SU-DHL-6 (cell line): ENCODE results near the gene DAPK1.

ENCODE experiments used
- CTCF ChIP-seq: fragments of 200-600 bp; sonication (generic); IDR thresholded peaks from one replicate; pipeline ENCODE4 v1.5.1; 2017; ENCODE audit warnings: antibody characterized with exemption, mild to moderate bottlenecking, low read length, moderate library complexity; ENCODE audit not compliant: insufficient read depth, poor library complexity, severe bottlenecking
- EZH2phosphoT487 ChIP-seq: fragments of 200-600 bp; sonication (generic), shearing (Covaris generic); conservative IDR thresholded peaks from 2 replicates; pipeline ENCODE4 v1.6.1; 2018; ENCODE audit warnings: mild to moderate bottlenecking, antibody characterized with exemption, low read length, moderate library complexity, mixed read lengths

- TF ChIP-seq CTCF (no peak), EZH2phosphoT487 (no peak)
These were observed 76.2 kb downstream of the DAPK1 start for GRCh38 chr9:87573841-87574342.
